ENCODE measurements around the gene MOV10. TPM values are rescaled to one million over a fixed set of nuclear protein-coding genes. Genes with fewer than 3 reads are reported as not detected.

Gene MOV10
- total and polyA plus RNA-seq, 9 of the 15 experiments (the other 6 are each of a cell fraction or from before 2014, with no cell fraction given): 16.7 to 105 (median 49.5) TPM

DNA sequence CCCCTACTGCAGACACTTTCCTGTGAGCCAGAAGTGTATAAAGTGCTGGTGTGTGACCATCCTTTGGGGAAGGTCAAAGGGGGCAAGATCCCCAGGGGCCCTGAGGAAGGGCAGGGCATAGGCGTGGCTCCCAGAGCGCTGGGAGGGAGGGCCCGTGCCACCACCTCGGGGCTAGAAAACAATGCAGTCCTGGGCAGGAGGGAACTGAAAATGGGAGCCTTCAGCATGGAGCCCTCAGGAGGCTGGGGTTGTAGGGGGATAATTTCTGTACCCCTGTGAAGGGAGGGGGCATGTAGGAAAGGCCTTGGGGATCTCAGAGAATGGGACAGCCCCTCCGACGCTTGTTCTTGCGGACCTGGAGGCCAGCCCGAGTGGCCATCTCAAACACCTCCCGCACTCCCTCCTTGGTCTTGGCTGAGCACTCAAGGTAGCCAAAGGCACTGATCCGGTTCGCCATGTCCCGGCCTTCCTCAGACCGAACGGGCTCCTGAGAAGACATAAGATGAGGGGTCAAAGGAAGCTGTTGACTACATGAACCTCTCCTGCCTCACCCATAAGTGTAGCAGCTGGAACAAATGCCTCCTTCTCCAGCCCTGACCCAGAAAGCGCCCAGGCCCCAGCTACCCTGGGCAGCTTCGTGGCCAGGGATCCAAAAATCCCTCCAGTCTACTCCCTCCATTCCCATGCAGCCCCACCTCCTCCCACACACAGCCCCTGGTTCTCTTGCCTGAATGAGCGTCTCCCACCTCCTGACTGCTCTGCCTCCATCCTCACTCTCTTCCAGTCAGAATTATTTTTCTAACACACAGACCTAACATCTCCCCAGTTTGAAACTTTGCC lies 27.0 kb downstream of the MOV10 start (continued):
- TF ChIP-seq, protein P1, sequence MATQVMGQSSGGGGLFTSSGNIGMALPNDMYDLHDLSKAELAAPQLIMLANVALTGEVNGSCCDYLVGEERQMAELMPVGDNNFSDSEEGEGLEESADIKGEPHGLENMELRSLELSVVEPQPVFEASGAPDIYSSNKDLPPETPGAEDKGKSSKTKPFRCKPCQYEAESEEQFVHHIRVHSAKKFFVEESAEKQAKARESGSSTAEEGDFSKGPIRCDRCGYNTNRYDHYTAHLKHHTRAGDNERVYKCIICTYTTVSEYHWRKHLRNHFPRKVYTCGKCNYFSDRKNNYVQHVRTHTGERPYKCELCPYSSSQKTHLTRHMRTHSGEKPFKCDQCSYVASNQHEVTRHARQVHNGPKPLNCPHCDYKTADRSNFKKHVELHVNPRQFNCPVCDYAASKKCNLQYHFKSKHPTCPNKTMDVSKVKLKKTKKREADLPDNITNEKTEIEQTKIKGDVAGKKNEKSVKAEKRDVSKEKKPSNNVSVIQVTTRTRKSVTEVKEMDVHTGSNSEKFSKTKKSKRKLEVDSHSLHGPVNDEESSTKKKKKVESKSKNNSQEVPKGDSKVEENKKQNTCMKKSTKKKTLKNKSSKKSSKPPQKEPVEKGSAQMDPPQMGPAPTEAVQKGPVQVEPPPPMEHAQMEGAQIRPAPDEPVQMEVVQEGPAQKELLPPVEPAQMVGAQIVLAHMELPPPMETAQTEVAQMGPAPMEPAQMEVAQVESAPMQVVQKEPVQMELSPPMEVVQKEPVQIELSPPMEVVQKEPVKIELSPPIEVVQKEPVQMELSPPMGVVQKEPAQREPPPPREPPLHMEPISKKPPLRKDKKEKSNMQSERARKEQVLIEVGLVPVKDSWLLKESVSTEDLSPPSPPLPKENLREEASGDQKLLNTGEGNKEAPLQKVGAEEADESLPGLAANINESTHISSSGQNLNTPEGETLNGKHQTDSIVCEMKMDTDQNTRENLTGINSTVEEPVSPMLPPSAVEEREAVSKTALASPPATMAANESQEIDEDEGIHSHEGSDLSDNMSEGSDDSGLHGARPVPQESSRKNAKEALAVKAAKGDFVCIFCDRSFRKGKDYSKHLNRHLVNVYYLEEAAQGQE (IDR thresholded peaks at IDR 0.05; ENCODE audit: borderline replicate concordance): no peak
- TF ChIP-seq, protein P1 (CRISPR knock-in tag; IDR thresholded peaks at IDR 0.05; ENCODE audit: low read depth): no peak
- TF ChIP-seq ZNF830 (CRISPR knock-in tag; IDR thresholded peaks at IDR 0.05) (no peak), GATA2 (CRISPR knock-in tag; IDR thresholded peaks at IDR 0.05) (no peak), RHOXF2B (CRISPR knock-in tag; conservative IDR thresholded peaks at IDR 0.05) (no peak), SP1 (CRISPR knock-in tag; IDR thresholded peaks at IDR 0.05) (no peak), BCL6 (CRISPR knock-in tag; IDR thresholded peaks at IDR 0.05) (no peak), HDAC2 (IDR thresholded peaks at IDR 0.05) (no peak), PHB2 (IDR thresholded peaks at IDR 0.05; ENCODE audit: low read depth) (no peak), BHLHE40 (IDR thresholded peaks at IDR 0.05; ENCODE audit: low read length) (no peak), ZNF431 (CRISPR knock-in tag; IDR thresholded peaks at IDR 0.05) (0 out of 2 replicates have a peak, but pooled peaks have one; percentile 10), ZNF644 (tag; IDR thresholded peaks at IDR 0.05; ENCODE audit: low read depth) (no peak), FOXJ2 (tag; IDR thresholded peaks at IDR 0.05) (no peak)
- TF ChIP-seq, protein P2, sequence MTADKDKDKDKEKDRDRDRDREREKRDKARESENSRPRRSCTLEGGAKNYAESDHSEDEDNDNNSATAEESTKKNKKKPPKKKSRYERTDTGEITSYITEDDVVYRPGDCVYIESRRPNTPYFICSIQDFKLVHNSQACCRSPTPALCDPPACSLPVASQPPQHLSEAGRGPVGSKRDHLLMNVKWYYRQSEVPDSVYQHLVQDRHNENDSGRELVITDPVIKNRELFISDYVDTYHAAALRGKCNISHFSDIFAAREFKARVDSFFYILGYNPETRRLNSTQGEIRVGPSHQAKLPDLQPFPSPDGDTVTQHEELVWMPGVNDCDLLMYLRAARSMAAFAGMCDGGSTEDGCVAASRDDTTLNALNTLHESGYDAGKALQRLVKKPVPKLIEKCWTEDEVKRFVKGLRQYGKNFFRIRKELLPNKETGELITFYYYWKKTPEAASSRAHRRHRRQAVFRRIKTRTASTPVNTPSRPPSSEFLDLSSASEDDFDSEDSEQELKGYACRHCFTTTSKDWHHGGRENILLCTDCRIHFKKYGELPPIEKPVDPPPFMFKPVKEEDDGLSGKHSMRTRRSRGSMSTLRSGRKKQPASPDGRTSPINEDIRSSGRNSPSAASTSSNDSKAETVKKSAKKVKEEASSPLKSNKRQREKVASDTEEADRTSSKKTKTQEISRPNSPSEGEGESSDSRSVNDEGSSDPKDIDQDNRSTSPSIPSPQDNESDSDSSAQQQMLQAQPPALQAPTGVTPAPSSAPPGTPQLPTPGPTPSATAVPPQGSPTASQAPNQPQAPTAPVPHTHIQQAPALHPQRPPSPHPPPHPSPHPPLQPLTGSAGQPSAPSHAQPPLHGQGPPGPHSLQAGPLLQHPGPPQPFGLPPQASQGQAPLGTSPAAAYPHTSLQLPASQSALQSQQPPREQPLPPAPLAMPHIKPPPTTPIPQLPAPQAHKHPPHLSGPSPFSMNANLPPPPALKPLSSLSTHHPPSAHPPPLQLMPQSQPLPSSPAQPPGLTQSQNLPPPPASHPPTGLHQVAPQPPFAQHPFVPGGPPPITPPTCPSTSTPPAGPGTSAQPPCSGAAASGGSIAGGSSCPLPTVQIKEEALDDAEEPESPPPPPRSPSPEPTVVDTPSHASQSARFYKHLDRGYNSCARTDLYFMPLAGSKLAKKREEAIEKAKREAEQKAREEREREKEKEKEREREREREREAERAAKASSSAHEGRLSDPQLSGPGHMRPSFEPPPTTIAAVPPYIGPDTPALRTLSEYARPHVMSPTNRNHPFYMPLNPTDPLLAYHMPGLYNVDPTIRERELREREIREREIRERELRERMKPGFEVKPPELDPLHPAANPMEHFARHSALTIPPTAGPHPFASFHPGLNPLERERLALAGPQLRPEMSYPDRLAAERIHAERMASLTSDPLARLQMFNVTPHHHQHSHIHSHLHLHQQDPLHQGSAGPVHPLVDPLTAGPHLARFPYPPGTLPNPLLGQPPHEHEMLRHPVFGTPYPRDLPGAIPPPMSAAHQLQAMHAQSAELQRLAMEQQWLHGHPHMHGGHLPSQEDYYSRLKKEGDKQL (CRISPR knock-in tag; IDR thresholded peaks at IDR 0.05; ENCODE audit: borderline replicate concordance): no peak
